GM23338 (cell line): Measurements from ENCODE around the gene ZNF292. TPM values are rescaled to one million over a fixed set of nuclear protein-coding genes. Genes with fewer than 3 reads are reported as not detected.
"Not testable (repeated sequence)": the region's sequence is repeated elsewhere in the genome, so short reads cannot be mapped to it uniquely, and the experiment has no call there.

Experiments used
- ATAC-seq: fragments of 200-7000 bp; cut with Tn5 transposase; 3 replicates; pipeline ENCODE4 v1.9.1; 2020
- DNase-seq: peaks from one replicate; pipeline ENCODE4 v3.0.0-alpha.2; 2015; ENCODE audit warnings: low spot score
- H2AFZ ChIP-seq: fragments of 200-600 bp; sonication (generic); 2 replicates; pipeline ENCODE4 v1.8.0; 2016; ENCODE audit warnings: antibody characterized with exemption, mild to moderate bottlenecking, moderate library complexity
- H3F3A ChIP-seq: fragments of 200-600 bp; sonication (generic); replicated peaks from 2 replicates; pipeline ENCODE4 v1.8.0; 2017; ENCODE audit warnings: antibody characterized with exemption, mixed run types, low read depth
- H3K27ac ChIP-seq: fragments of 200-600 bp; sonication (generic); 2 replicates; pipeline ENCODE4 v1.6.1; 2016; ENCODE audit warnings: low read depth
- H3K27me3 ChIP-seq: fragments of 200-600 bp; sonication (generic); 2 replicates; pipeline ENCODE4 v1.8.0; 2016; ENCODE audit warnings: mild to moderate bottlenecking, mixed run types, moderate library complexity; ENCODE audit not compliant: insufficient read depth
- H3K36me3 ChIP-seq: fragments of 200-600 bp; sonication (generic); 2 replicates; pipeline ENCODE4 v1.8.0; 2016; ENCODE audit warnings: mild to moderate bottlenecking; ENCODE audit not compliant: insufficient read depth
- H3K4me1 ChIP-seq: fragments of 200-600 bp; sonication (generic); 2 replicates; pipeline ENCODE4 v1.8.0; 2016; ENCODE audit warnings: mild to moderate bottlenecking, moderate library complexity; ENCODE audit not compliant: insufficient read depth
- H3K4me2 ChIP-seq: fragments of 200-600 bp; sonication (generic); 2 replicates; pipeline ENCODE4 v1.7.1; 2017; ENCODE audit warnings: mixed run types
- H3K4me3 ChIP-seq: fragments of 200-600 bp; sonication (generic); 2 replicates; pipeline ENCODE4 v1.6.1; 2016; ENCODE audit warnings: mixed run types
- H3K79me2 ChIP-seq: fragments of 200-600 bp; sonication (generic); replicated peaks from 2 replicates; pipeline ENCODE4 v1.8.0; 2017; ENCODE audit warnings: mild to moderate bottlenecking; ENCODE audit not compliant: insufficient read depth
- H3K9me2 ChIP-seq: fragments of 200-600 bp; sonication (generic); 2 replicates; pipeline ENCODE4 v1.8.0; 2017; ENCODE audit not compliant: insufficient read depth
- H4K20me1 ChIP-seq: fragments of 200-600 bp; sonication (generic); replicated peaks from 2 replicates; pipeline ENCODE4 v1.8.0; 2017; ENCODE audit warnings: mild to moderate bottlenecking; ENCODE audit not compliant: insufficient read depth
- H3K27ac Mint-ChIP-seq: 2 replicates; pipeline ENCODE4 v1.8.0; 2020; ENCODE audit warnings: inconsistent platforms, mild to moderate bottlenecking, moderate library complexity, mixed read lengths
- H3K27me3 Mint-ChIP-seq: 3 replicates; pipeline ENCODE4 v1.8.0; 2022; ENCODE audit warnings: low read depth, mild to moderate bottlenecking, moderate library complexity, mixed read lengths, inconsistent platforms; ENCODE audit not compliant: insufficient read depth, poor library complexity
- H3K36me3 Mint-ChIP-seq: 3 replicates; pipeline ENCODE4 v1.8.0; 2021; ENCODE audit warnings: low read depth, mild to moderate bottlenecking, inconsistent platforms, moderate library complexity, mixed read lengths
- H3K4me1 Mint-ChIP-seq: 3 replicates; pipeline ENCODE4 v1.8.0; 2020; ENCODE audit warnings: mild to moderate bottlenecking, inconsistent platforms, mixed read lengths
- H3K4me3 Mint-ChIP-seq: 3 replicates; pipeline ENCODE4 v1.8.0; 2021; ENCODE audit warnings: moderate library complexity, mild to moderate bottlenecking, inconsistent platforms, mixed read lengths
- H3K9me3 Mint-ChIP-seq: 3 replicates; pipeline ENCODE4 v1.8.0; 2020; ENCODE audit warnings: moderate library complexity, mild to moderate bottlenecking, inconsistent platforms, mixed read lengths
- EZH2 ChIP-seq: fragments of 200-600 bp; sonication (generic); IDR thresholded peaks from one replicate; pipeline ENCODE4 v1.8.0; 2017; ENCODE audit warnings: antibody characterized with exemption, mild to moderate bottlenecking, low read depth; ENCODE audit not compliant: unreplicated experiment
- JUNB ChIP-seq: IDR thresholded peaks from one replicate; pipeline ENCODE4 v1.6.1; 2016; ENCODE audit warnings: antibody characterized with exemption; ENCODE audit not compliant: unreplicated experiment
- polyA plus RNA-seq: library from polyadenylated mRNA; unstranded; fragments of >200 nt; fragmentation: Nextera tagmentation; extraction: Ambion mirVana; gene quantifications from 2 replicates; pipeline ENCODE4 v1.2.1, GENCODE V29; 2016
- total RNA-seq: library from RNA; depleted of rRNA; stranded (reverse); fragments of >200 nt; shearing (Covaris generic); gene quantifications from 2 replicates; pipeline ENCODE4 v1.2.3, GENCODE V29; 2014
- TF ChIP-seq, protein P1 (sequence below): fragments of 250-450 bp; sonication (Bioruptor Pico); IDR thresholded peaks from 2 replicates; pipeline ENCODE4 v1.5.0; 2020; ENCODE audit warnings: mild to moderate bottlenecking, moderate library complexity
- TF ChIP-seq, protein P2 (sequence below), 2 experiments: fragments of 200-600 bp in 1 of 2; sonication (generic) in 1 of 2; conservative IDR thresholded peaks; 2 replicates each; pipeline versions ENCODE4 v1.5.1 to v1.6.1; 2016 to 2017; ENCODE audit warnings: antibody characterized with exemption in 2 of 2, low read depth in 2 of 2, mild to moderate bottlenecking in 2 of 2, moderate library complexity in 1 of 2

ZNF292 gene
- total and polyA plus RNA-seq, 2 experiments from 2014 or later = 45.7 to 67.9 TPM

DNA sequence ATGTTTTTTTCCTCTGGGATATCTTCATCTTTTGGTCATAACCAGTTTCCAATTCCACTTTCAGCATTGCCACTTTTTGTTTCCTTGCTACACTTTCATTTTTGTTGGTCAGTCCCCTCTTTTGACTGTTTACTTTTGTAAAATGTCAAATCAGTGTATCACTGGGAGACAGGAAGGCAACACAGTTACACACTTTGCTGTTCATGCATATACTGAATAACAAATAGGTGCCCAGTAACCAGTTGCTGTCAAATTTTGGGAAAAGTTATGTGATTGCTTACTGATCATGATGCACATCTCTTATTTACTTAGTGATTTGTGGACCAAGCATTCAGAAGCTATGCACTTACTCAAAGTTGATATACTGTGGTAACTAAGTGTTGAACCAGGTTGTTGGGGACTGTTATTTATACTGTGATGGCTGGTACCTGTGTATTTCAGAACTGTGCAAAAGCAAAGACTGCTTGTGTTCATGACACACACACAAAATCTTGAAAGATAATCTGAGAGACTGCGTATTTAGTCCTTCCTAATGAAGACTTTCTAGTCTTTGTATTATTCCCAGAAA lies 41.0 kb downstream of the ZNF292 start (continued):
- TF ChIP-seq, protein P1, sequence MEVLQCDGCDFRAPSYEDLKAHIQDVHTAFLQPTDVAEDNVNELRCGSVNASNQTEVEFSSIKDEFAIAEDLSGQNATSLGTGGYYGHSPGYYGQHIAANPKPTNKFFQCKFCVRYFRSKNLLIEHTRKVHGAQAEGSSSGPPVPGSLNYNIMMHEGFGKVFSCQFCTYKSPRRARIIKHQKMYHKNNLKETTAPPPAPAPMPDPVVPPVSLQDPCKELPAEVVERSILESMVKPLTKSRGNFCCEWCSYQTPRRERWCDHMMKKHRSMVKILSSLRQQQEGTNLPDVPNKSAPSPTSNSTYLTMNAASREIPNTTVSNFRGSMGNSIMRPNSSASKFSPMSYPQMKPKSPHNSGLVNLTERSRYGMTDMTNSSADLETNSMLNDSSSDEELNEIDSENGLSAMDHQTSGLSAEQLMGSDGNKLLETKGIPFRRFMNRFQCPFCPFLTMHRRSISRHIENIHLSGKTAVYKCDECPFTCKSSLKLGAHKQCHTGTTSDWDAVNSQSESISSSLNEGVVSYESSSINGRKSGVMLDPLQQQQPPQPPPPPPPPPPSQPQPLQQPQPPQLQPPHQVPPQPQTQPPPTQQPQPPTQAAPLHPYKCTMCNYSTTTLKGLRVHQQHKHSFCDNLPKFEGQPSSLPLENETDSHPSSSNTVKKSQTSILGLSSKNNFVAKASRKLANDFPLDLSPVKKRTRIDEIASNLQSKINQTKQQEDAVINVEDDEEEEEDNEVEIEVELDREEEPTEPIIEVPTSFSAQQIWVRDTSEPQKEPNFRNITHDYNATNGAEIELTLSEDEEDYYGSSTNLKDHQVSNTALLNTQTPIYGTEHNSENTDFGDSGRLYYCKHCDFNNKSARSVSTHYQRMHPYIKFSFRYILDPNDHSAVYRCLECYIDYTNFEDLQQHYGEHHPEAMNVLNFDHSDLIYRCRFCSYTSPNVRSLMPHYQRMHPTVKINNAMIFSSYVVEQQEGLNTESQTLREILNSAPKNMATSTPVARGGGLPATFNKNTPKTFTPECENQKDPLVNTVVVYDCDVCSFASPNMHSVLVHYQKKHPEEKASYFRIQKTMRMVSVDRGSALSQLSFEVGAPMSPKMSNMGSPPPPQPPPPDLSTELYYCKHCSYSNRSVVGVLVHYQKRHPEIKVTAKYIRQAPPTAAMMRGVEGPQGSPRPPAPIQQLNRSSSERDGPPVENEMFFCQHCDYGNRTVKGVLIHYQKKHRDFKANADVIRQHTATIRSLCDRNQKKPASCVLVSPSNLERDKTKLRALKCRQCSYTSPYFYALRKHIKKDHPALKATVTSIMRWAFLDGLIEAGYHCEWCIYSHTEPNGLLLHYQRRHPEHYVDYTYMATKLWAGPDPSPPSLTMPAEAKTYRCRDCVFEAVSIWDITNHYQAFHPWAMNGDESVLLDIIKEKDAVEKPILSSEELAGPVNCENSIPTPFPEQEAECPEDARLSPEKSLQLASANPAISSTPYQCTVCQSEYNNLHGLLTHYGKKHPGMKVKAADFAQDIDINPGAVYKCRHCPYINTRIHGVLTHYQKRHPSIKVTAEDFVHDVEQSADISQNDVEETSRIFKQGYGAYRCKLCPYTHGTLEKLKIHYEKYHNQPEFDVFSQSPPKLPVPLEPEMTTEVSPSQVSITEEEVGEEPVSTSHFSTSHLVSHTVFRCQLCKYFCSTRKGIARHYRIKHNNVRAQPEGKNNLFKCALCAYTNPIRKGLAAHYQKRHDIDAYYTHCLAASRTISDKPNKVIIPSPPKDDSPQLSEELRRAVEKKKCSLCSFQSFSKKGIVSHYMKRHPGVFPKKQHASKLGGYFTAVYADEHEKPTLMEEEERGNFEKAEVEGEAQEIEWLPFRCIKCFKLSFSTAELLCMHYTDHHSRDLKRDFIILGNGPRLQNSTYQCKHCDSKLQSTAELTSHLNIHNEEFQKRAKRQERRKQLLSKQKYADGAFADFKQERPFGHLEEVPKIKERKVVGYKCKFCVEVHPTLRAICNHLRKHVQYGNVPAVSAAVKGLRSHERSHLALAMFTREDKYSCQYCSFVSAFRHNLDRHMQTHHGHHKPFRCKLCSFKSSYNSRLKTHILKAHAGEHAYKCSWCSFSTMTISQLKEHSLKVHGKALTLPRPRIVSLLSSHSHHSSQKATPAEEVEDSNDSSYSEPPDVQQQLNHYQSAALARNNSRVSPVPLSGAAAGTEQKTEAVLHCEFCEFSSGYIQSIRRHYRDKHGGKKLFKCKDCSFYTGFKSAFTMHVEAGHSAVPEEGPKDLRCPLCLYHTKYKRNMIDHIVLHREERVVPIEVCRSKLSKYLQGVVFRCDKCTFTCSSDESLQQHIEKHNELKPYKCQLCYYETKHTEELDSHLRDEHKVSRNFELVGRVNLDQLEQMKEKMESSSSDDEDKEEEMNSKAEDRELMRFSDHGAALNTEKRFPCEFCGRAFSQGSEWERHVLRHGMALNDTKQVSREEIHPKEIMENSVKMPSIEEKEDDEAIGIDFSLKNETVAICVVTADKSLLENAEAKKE (CRISPR knock-in tag) = no peak
- TF ChIP-seq JUNB = no peak

DNA sequence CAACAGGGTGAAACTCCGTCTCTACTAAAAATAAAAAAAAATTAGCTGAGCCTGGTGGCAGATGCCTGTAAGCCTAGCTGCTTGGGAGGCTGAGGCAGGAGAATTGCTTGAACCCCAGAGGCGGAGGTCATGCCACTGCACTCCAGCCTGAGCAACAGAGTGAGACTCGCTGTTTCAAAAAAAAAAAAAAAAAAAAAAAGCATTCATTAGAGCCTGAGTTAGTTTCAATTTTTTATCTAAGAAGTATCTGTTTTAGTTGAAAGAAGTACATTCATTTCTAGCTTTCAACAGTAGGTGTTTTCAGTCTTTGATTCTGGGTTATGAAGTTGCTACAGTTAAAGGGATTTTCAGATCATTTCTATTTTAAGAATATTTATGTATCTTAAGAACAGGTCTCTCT lies 42.2 kb downstream of the ZNF292 start:
- H3K79me2 ChIP-seq = peaks cover 100% of the 10 kb centered on the region
- H3K27ac ChIP-seq = no peak overlapping the region
- no peak overlapping the region for H2AFZ ChIP-seq
- Mint-ChIP-seq H3K36me3 (no peaks in the 10 kb centered on the region; the same call in 2 of the 3 replicates), H3K9me3 (no peaks in the 10 kb centered on the region; the same call in 2 of the 3 replicates), H3K27ac (no peak overlapping the region), H3K4me3 (no peak overlapping the region), H3K4me1 (peaks cover 11% of the 10 kb centered on the region), H3K27me3 (peaks cover 1% of the 10 kb centered on the region)
- H3K27me3 ChIP-seq = no peaks in the 10 kb centered on the region
- TF ChIP-seq, protein P2, sequence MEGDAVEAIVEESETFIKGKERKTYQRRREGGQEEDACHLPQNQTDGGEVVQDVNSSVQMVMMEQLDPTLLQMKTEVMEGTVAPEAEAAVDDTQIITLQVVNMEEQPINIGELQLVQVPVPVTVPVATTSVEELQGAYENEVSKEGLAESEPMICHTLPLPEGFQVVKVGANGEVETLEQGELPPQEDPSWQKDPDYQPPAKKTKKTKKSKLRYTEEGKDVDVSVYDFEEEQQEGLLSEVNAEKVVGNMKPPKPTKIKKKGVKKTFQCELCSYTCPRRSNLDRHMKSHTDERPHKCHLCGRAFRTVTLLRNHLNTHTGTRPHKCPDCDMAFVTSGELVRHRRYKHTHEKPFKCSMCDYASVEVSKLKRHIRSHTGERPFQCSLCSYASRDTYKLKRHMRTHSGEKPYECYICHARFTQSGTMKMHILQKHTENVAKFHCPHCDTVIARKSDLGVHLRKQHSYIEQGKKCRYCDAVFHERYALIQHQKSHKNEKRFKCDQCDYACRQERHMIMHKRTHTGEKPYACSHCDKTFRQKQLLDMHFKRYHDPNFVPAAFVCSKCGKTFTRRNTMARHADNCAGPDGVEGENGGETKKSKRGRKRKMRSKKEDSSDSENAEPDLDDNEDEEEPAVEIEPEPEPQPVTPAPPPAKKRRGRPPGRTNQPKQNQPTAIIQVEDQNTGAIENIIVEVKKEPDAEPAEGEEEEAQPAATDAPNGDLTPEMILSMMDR (conservative IDR thresholded peaks at IDR 0.05; ENCODE audit: low read depth in 2 of 2) = no peak
- TF ChIP-seq EZH2 = no peak
- no peaks in the 10 kb centered on the region for H3K9me2 ChIP-seq
- no peak overlapping the region for H3K4me2 ChIP-seq
- no peak for DNase-seq
- H4K20me1 ChIP-seq = peaks cover 27% of the 10 kb centered on the region
- no peak for ATAC-seq
- peaks cover 19% of the 10 kb centered on the region for H3K4me1 ChIP-seq
- no peaks in the 10 kb centered on the region for H3K36me3 ChIP-seq
- H3F3A ChIP-seq = no peaks in the 10 kb centered on the region
- no peak overlapping the region for H3K4me3 ChIP-seq

DNA sequence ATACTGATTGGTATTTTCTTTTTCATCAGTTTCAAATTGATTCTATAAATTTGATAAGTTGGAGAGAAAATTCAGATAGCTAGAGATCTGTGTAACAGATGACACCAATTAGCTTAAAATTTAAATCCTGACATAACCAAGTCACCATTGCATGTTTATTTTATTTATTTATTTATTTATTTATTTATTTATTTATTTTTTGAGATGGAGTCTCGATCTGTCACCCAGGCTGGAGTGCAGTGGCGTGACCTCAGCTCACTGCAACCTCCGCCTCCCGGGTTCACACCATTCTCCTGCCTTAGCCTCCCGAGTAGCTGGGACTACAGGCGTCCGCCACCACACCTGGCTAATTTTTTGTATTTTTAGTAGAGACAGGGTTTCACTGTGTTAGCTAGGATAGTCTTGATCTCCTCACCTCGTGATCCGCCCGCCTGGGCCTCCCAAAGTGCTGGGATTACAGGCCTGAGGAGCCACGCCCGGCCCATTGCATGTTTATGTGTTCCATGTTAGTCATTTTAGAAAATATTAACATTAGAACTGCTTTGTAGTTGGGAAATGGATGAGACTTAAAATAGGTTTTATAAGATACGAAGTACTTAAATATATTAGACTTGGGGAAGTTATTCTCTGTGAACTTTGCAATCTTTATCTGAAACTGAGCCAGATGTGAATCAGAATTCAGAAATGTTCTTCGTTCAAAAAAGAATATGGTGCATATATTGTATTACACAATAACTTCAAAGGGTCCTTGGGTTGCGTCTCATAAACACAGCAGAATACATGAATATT lies 42.9 kb downstream of the ZNF292 start:
- DNase-seq, H3K36me3 Mint-ChIP-seq, H3K36me3 ChIP-seq, H3K4me2 ChIP-seq, H3K4me3 ChIP-seq, H3K27ac Mint-ChIP-seq, H2AFZ ChIP-seq, ATAC-seq, H3K4me3 Mint-ChIP-seq, H3F3A ChIP-seq, H3K27ac ChIP-seq, H3K9me3 Mint-ChIP-seq, H3K27me3 Mint-ChIP-seq, H3K9me2 ChIP-seq, H3K27me3 ChIP-seq: not testable (repeated sequence)
- H4K20me1 ChIP-seq = peaks cover 29% of the 10 kb centered on the region
- peaks cover 14% of the 10 kb centered on the region for H3K4me1 Mint-ChIP-seq
- H3K79me2 ChIP-seq = peaks cover 100% of the 10 kb centered on the region
- H3K4me1 ChIP-seq = peaks cover 24% of the 10 kb centered on the region
